HG03520 (cell line): Measurements from ENCODE around the gene DNAI1.

Source experiments
- ATAC-seq: cut with Tn5 transposase; IDR thresholded peaks from one replicate; pipeline ENCODE4 v1.9.1; 2021; ENCODE audit warnings: mild to moderate bottlenecking, moderate library complexity; ENCODE audit not compliant: unreplicated experiment

DNAI1 gene

DNA sequence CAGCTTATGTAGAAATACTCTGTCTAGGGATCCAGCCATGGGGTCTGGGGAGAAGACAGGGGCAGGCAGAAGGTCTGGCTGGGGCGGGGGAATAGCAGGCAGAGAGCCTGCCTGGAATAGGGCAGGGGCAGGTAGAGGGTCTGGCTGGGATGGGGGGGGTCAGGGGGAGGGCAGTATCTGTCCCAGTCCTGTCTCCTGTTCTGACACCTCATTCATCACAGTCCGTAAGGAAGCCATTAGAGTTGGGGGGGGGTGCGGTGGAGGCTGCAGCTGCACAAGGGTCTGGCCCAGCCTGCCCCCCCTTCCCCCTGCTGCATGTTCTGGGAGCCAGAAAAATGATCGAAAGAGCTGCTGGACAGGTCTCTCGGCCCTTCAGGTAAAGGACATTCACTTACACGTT, 98.3 kb downstream of the DNAI1 start:
- no peak for ATAC-seq

DNA sequence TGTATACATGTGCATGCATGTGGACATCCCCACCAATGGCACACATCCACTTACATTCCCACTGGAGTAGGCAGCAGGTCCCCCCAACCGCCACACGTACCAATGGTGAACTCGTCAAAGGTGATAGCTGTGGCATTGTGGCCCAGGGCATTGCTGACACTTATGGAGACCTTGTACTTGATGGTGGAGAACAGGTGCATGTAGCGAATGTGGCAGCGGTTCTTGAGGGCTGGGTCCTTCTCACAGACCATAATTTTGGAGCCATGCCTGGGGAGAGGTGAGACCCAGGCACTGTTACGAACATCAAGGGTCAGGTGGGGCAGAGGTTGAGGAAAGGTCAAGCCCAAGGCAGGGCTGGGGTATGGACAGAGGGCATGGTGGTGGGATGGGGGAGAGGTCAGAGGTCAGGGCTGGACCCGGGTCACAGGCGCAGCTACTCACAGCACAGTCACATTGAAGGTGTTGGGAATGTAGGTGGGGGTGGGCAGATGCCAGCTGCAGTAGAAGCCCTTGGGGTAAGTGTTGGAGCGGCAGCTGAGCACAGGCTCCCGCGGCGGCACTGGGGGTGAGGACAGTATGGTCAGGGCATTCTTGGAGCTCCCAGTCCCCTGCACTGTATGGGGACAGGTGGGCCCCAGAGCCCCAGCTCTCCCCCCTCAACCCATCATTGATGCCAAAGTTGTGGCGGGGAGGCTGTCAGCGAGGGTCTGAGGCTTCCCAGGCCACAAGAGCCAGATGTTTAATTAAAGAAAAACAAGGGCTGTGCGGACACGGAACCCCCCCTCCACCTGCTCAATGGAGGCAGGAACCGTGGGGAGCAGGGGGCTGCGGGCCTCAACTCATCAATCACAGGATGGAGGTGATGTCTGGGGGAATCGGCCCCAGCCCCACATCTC, 99.1 kb downstream of the DNAI1 start:
- no peak for ATAC-seq

DNA sequence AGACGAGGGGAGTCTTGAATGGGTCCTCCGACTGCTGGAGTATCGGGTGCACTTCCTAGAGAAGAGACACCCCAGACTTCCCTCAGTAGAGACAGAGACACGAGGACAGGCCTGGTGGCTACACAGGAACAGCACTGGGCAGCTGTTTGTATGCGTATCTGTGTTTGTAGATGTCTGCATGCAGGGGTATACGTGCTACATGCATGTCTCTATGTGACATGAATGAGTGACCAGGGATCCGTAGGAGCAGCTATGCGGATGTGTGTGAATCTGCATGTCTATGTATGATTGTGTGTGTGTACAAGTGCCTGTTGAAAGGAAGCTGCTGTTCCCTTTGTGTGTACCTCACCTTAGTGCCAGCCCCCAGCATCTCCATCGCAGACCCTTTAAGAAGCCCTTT, 99.8 kb downstream of the DNAI1 start:
- ATAC-seq, result no peak

DNA sequence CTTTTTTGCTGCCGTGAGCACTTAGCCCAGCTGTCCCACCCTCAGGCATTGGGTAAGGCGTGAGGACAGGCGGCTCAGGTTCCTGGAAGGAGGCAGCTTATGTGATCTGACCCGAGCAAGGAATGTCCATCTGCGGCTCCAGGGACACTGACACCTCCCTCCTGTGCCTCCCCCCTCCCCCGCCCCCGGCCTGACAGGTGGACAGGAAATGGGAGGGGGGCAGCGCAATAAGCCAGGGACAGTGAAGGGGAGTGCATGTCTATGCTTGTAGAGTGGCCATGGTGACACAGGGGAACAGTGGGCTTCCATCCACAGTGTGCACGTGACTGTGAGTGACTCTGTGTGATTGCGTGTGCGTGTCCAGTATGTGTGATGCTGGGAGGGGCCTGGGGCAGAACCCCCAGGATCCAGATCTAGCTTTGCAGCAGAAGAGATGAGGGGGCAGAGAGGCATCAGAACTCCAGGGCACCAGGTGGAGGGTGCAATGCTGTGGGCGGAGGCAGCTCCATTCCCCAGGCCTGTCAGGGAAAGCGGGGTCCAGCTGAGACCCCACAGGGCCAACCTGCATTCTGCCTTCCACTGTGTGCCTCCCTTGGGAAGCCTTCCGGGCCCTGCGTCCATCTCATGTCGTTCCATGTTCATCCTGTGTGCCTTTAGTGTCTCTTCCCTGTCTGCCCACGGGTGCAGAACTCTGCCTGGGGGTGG, 100.5 kb downstream of the DNAI1 start:
- ATAC-seq, result no peak

DNA sequence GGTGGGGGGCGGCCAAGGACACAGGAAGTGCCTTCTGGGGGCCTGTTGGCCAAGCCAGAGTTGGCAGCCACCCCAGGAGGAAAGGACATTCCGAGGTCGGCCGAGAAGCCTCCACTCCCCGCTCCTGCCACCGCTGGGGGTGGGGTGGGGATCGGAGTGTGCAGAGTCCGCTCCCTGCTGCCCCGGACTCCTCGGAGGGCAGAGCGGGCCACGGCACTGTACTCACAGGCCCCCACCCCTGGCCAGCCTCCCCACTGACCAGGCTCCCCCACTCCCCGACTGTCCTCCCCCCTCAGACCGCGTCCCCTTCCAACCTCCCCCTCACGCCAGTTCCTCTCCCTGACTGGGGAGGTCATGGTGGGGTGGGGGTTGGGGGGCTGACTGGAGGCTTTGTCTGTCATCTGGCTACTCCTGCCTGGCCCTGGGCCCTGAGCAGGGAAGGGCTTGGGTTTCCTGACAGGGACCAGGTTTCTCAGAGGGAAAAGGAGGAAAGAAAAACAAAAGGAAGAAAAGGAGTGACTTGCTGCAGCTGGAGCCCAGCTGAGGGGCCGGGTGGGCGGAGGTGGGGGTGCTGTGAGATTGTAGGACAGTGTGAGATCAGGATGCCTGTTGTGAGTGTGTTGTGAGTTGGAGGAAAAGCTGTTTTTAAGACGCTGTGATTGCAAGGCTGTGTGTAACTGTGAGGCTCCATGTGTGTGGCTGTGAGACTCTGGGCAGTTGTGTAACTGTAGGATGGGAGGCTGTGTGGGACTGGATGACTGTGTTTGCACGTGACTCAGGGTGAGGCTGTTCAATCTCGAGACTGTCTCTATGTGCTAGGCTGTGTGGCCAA, 101.2 kb downstream of the DNAI1 start:
- ATAC-seq, result no peak

DNA sequence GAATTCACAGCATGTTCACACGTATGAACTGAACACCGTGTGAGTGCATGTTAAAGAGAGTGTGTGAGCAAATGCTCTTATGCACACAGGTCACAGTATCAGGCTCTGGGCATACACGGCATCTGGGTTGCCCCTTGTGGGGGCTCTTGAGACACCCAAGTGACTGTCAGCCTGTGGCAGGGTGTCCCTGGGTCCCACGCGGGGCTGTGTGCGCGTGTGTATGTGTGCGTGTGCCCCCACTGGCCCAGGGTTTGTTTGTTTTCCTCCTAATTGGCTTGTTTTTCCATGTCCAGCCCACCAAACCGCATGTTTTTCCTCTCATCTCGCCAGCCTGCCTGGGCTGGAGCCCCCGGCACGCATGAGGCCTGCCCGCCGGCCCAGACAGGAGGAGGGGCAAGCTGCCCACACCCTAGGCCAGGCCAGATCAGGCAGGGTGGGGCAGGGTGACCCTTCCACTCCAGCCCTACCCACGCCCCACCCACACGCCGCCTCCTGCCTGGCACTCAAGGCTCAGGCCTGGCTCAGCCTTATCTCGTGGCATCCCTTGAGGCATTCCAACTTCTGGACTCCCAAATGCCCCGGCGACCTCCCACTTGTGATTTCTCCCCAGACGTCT, 102.1 kb downstream of the DNAI1 start:
- no peak for ATAC-seq

DNA sequence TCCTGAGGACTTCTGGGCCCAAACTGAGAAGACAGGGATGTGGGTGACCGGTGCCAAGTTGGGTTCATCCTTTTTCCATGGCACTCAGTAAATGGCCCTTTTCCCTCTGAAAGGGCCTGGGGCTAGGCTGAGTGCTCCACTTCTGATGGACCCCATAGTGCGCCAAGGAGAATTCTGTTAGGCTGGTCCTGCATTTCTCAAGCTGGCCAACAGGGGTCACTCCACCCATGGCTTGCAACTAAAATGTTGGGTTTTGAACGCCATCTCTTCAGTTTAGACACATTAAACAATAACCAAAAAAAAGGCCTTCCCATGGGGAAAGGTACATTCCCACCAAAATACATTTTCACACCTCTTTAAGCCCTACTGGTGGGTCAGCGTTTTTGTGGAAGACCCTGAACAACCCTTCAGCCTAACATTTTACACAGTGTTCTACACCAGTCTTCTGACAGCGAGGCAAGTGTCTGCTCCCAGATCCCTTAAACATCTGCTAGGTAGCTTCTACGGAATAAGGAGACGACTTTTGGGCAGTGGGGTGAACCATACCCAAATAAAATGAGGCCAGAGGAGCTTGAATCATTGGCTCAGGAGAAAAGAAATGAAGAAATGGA, 103.6 kb downstream of the DNAI1 start:
- no peak for ATAC-seq

DNA sequence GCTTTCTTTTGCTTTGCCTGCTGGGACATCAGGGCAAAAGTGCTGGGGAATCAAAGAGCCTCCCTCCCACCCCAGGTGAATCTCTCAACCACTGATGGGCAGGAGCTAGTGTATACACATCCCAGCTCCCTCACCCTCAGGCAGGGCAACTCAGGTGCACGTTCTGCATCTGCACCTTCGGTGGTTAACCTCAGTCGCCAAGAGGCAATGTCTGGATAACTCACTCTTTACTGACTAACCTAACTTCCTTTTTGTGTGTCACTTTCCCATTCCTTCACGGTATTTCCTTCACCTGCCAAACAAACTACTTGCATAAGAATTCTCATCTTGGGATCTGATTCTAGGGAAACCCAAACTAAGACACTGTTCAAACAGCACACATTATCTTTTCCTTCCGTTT, 104.7 kb downstream of the DNAI1 start:
- ATAC-seq, result no peak

DNA sequence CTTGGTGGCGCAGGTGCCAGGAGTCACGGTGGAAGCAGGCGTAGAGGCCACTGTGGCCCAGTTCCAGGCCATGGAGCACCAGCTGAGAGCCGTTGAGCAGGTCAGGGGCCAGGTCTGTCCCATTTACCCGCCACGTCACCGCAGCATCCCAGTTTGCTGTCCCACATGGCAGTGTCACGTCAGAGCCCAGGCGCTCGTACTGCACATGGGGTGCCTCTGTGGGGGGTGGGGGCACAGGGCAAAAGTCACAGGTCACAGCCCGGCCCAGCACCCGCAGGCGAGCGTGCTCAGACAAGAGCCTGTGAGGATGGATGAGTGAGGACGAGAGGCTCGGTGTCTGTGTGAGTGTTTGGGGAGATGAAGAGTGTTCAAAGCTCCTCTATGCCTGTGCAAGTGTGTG, 106.0 kb downstream of the DNAI1 start:
- ATAC-seq, result no peak

DNA sequence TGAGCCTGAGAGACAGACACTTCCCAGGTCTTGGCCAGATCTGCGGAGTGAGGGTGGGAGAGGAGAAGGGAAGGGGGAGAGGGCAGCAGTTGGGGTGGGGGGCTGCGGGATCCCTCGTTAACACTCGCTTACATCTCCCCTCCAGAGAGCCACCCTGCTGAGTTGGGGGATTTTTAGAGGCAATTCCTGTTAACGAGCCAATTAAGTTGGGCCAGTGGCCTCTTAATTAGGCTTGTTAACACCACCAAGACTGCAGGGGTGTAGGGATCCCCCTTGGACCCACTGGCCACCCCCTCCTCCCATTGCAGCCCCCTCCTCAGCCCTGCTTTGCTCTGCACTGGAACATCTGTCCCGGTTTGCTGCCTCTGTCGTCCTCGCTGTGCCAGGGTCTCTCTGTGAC, 107.3 kb downstream of the DNAI1 start:
- no peak for ATAC-seq

DNA sequence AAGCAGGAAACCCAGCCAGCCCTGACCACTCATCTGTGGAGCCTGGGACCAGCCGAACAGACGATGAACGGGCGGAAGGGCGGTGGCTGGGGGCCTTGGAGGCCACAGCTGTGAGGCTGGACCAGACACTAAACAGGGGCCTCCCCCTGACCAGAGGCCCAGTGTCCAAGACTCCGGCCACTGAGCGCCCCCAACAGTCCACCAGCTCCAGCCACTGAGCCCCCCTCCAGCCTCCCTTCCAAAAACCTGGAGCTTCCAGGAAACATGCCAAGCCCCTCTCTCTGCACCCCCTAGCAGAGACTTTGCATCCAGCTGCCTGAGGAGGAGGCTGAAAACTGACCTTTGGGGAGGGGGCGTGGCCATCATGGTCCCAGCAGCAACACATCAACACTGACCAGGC, 107.7 kb downstream of the DNAI1 start:
- ATAC-seq, result no peak

DNA sequence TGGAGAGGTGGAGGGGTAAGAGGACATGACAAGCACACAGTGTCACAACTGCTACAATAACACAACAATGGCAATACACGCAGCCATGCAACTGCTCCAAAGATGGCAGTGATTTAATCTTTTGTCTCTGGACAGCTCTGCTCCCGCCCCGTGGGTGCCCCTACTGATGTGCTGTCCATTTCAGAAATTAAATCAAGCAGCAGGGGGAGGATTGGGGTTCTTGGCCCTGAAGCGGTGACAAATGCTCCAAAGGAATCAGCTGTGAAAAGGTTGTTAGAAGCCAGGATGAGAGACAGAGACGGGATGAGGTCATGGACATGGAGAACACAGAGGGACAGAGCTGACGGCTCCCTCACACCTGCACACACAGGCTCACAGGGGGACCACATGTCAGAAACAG, 108.4 kb downstream of the DNAI1 start:
- no peak for ATAC-seq

DNA sequence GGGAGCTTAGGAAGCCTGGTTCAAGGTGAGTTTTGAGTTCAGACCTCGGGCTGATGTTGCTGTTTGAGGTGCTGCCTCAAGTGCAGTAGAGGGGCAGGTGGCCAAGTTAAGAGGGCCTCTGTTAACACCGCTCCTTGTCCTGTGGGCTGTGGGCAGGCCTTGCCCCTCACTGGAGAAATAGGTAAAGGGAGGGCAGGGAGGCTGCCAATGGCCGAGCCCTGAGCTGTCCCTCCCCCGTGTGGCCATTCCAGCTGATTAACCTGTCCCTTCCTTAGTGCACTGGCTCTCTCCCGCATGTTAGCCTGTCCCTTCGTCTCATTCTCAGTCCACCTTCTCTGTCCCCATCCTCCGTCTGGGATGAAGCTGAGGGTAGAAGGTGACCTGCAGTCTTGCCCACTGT, 109.5 kb downstream of the DNAI1 start:
- no peak for ATAC-seq

DNA sequence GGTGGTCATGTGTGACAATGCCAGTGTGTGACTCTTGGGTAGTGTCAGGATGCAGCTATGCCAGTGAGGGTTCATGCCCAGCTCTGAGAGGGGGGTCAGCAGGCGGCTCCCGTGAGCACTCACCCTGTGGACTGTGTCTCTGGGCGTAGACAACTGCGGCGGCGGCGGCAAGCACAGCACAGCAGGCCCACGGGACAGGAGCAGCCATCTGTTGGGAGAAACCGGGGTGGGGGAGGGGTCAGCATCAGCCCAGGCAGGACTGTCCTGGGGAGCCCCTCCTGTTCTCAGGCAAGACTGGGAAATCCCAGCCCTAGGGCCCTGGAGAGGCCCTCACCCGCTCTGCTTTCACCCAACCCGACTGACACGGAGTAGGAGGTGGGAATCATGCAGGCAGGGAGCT, 110.2 kb downstream of the DNAI1 start:
- ATAC-seq, result no peak

DNA sequence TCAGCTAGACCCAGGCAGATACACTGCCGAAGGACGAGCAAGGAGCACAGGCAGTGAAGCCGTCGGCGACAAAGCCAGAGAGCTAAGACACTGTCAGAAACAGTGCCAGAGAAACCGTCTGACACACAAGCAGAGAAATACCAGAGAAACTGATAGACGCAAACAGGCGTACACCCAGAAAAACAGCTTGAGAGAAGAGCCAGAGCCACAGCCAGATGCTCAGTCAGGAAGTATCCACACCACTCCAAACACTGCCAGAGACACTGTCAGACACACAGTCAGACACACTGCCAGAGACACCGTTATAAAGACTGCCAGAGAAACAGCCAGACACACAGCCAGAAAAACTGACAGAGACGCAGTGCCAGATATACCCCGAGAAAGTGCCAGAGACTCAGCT, 111.8 kb downstream of the DNAI1 start:
- no peak for ATAC-seq
